Endothelial cell of umbilical vein (primary cell): ENCODE results near the gene MACROD2. TPM values are rescaled to one million over a fixed set of nuclear protein-coding genes. Genes with fewer than 3 reads are reported as not detected.

Experiments used
- BruUV-seq: library from RNA; stranded (reverse); fragments of 400-500 nt; replicated peaks from 2 replicates; lab custom pipeline; 2021; lab: Mats Ljungman, UMichigan
- CTCF ChIA-PET: fragments of 300-600, 350-600 bp; sonication (Branson Sonifier 250); formaldehyde crosslinking; loops from one replicate; lab custom pipeline; 2021; ENCODE audit warnings: antibody characterized with exemption, inconsistent platforms; lab: Charles Lee
- POLR2A ChIA-PET: fragments of 300-600, 350-600 bp; sonication (Branson Sonifier 250); formaldehyde crosslinking; loops from one replicate; lab custom pipeline; 2021; ENCODE audit warnings: antibody characterized with exemption, inconsistent platforms; lab: Charles Lee
- DNase-seq: peaks from one replicate; pipeline ENCODE4 v3.0.0-alpha.2; 2011; ENCODE audit warnings: low read depth, low spot score
- FAIRE-seq: peaks from 2 replicates; lab custom pipeline; 2011; peaks lifted over from hg19 to GRCh38; lab: Jason Lieb, UNC
- H2AFZ ChIP-seq: 2 replicates; pipeline ENCODE4 v1.6.0; 2012; ENCODE audit warnings: low read depth, low read length, control low read depth, inconsistent platforms
- H3K27ac ChIP-seq: 2 replicates; pipeline ENCODE4 v1.5.1; 2011; ENCODE audit warnings: low read depth, mild to moderate bottlenecking, control low read depth, low read length, moderate library complexity; ENCODE audit not compliant: insufficient read depth
- H3K27me3 ChIP-seq, 2 experiments: 2 replicates each; pipeline versions ENCODE4 v1.6.0 to v1.6.1; 2011; ENCODE audit warnings: low read length in 2 of 2, mixed read lengths in 1 of 2; ENCODE audit not compliant: control insufficient read depth in 2 of 2, insufficient read depth in 2 of 2
- H3K36me3 ChIP-seq, 2 experiments: 2 replicates in 1 of 2; 3 replicates in 1 of 2; pipeline ENCODE4 v1.5.1; 2011; ENCODE audit warnings: low read length in 2 of 2, mild to moderate bottlenecking in 1 of 2, moderate library complexity in 1 of 2; ENCODE audit not compliant: control insufficient read depth in 2 of 2, insufficient read depth in 2 of 2; ENCODE audit errors: extremely low read depth in 1 of 2
- H3K4me1 ChIP-seq: 3 replicates; pipeline ENCODE4 v1.5.1; 2011; ENCODE audit warnings: mild to moderate bottlenecking, low read length; ENCODE audit not compliant: control insufficient read depth, insufficient read depth; ENCODE audit errors: extremely low read depth
- H3K4me2 ChIP-seq: 2 replicates; pipeline ENCODE4 v1.6.1; 2011; ENCODE audit warnings: low read length, control low read depth, mixed read lengths; ENCODE audit not compliant: insufficient read depth
- H3K4me3 ChIP-seq, 3 experiments: fragments of 200-600 bp in 1 of 3; sonication (generic), shearing (Covaris generic) in 1 of 3; replicated peaks in 1 of 3; 2 replicates each; pipeline ENCODE4 v1.5.1; 2011 to 2016; ENCODE audit warnings: control low read depth in 3 of 3, low read length in 3 of 3, mild to moderate bottlenecking in 2 of 3, inconsistent platforms in 1 of 3, low read depth in 1 of 3, moderate library complexity in 1 of 3; ENCODE audit not compliant: insufficient read depth in 1 of 3
- H3K79me2 ChIP-seq: 2 replicates; pipeline ENCODE4 v1.6.0; 2012; ENCODE audit warnings: low read length, inconsistent platforms; ENCODE audit not compliant: control insufficient read depth, insufficient read depth
- H3K9ac ChIP-seq: replicated peaks from 2 replicates; pipeline ENCODE3; 2011; ENCODE audit warnings: low read length, control low read depth; ENCODE audit not compliant: insufficient read depth; ENCODE audit errors: extremely low read depth
- H3K9me1 ChIP-seq: replicated peaks from 3 replicates; pipeline ENCODE4 v1.6.0; 2011; ENCODE audit warnings: mild to moderate bottlenecking, low read length; ENCODE audit not compliant: control insufficient read depth, insufficient read depth; ENCODE audit errors: extremely low read depth
- H3K9me3 ChIP-seq: replicated peaks from 2 replicates; pipeline ENCODE4 v1.5.1; 2012; ENCODE audit warnings: low read length, inconsistent platforms; ENCODE audit not compliant: control insufficient read depth, insufficient read depth
- H4K20me1 ChIP-seq: replicated peaks from 2 replicates; pipeline ENCODE3; 2011; ENCODE audit warnings: mild to moderate bottlenecking, low read length; ENCODE audit not compliant: control insufficient read depth, insufficient read depth; ENCODE audit errors: extremely low read depth
- CTCF ChIP-seq, 2 donors: IDR thresholded peaks; 1 replicate in 1 of 2; 2 replicates in 1 of 2; pipeline ENCODE4 v1.5.1; 2011; ENCODE audit warnings: low read length in 2 of 2, mild to moderate bottlenecking in 2 of 2, moderate library complexity in 2 of 2, control low read depth in 1 of 2, inconsistent platforms in 1 of 2, low read depth in 1 of 2; ENCODE audit not compliant: insufficient read depth in 1 of 2; ENCODE audit errors: extremely low read depth in 1 of 2
- EZH2 ChIP-seq: IDR thresholded peaks from 2 replicates; pipeline ENCODE4 v1.6.1; 2012; ENCODE audit warnings: borderline replicate concordance, low read depth, mild to moderate bottlenecking, moderate library complexity, low read length, inconsistent platforms; ENCODE audit not compliant: severe bottlenecking
- FOS ChIP-seq: IDR thresholded peaks from 2 replicates; pipeline ENCODE4 v1.6.1; 2011; ENCODE audit warnings: mild to moderate bottlenecking, low read length, moderate library complexity, borderline replicate concordance; ENCODE audit not compliant: insufficient read depth
- GATA2 ChIP-seq: IDR thresholded peaks from 2 replicates; pipeline ENCODE4 v1.7.0; 2011; ENCODE audit warnings: low read depth, mild to moderate bottlenecking, moderate library complexity, mixed read lengths, low read length; ENCODE audit not compliant: insufficient read length, insufficient read depth
- JUN ChIP-seq: IDR thresholded peaks from 2 replicates; pipeline ENCODE4 v1.6.1; 2011; ENCODE audit warnings: borderline replicate concordance, low read depth; ENCODE audit not compliant: insufficient read length, insufficient read depth
- MYC ChIP-seq: IDR thresholded peaks from one replicate; pipeline ENCODE4 v1.6.1; 2011; ENCODE audit warnings: mild to moderate bottlenecking, low read depth, low read length
- POLR2A ChIP-seq: IDR thresholded peaks from 2 replicates; pipeline ENCODE4 v1.6.1; 2012; ENCODE audit warnings: low read depth, mild to moderate bottlenecking, control low read depth, low read length
- POLR2AphosphoS5 ChIP-seq: IDR thresholded peaks from 2 replicates; pipeline ENCODE4 v1.6.1; 2012; ENCODE audit warnings: low read depth, mild to moderate bottlenecking, control low read depth, low read length, moderate library complexity; ENCODE audit not compliant: insufficient read depth
- dilution Hi-C: fragments of 300-500 bp; cut with MboI; formaldehyde crosslinking; loops from one replicate; pipeline ENCODE4 v1.15.0; 2019; ENCODE audit warnings: low sequenced_read_pairs; ENCODE audit not compliant: extremely low pct_ligation_motif_present
- intact Hi-C: fragments of 100-400 bp; cut with micrococcal nuclease; formaldehyde crosslinking; loops from one replicate; pipeline ENCODE4 v1.10.0; 2022
- polyA plus RNA-seq, 4 experiments: library from polyadenylated mRNA; depleted of rRNA in 3 of 4; stranded (reverse) in 3 of 4; unstranded in 1 of 4; fragments of >200 nt; gene quantifications; 2 replicates each; pipeline versions ENCODE4 v1.2.1 to v1.2.3, GENCODE V29; 2011 to 2012; ENCODE audit warnings: missing spikeins in 1 of 4
- total RNA-seq: library from RNA; stranded (reverse); gene quantifications from 2 replicates; pipeline ENCODE4 v1.2.3, GENCODE V29; 2021
- TF ChIP-seq, protein P1 (sequence below): IDR thresholded peaks from 2 replicates; pipeline ENCODE4 v1.6.1; 2011; ENCODE audit not compliant: insufficient read depth, insufficient read length

Gene MACROD2
- total and polyA plus RNA-seq, 2 donors (not counting 3 experiments of a cell fraction or from before 2014, with no cell fraction given) = 0.11 to 0.73 TPM

DNA sequence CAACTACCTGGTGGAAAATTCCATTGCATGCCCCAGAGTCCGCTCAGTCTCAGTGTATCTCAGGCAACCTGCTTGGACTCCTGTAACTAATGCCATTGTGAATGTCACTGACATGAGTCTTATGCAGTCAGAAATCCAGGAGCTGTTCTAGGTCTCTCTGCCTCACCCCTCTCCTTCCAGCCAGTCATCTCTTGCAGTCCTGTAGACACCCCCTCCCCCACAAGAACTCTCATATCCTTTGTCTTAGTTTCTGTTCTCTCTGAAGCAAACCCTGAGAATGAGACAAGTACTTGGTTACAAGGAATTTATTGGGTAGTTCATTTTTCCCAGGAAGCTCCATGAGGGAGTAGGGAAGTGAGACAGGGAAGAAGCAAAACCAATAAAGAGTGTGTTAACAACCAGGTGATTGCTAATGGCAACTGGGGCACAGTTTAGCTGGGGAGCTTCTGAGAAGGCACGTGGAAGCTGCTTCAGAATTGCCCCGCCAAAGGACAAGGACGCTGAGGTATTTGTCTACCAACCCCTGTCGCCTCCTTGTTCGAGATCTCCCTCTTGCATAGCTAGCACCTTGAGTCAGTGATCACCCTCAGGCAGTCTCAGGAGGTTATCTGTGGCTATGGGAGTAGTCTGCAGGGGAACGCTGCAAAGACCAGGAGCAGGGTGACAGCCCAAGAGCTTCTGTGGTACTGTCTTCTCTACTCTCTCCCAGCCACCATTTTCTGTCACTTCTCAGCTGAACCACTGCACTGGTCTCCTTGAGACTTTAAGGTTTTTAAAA lies 1253.5 kb downstream of the MACROD2 start:
- FAIRE-seq (no peak), DNase-seq (no peak)
- H3K4me2 ChIP-seq = no peak overlapping the region
- no TSS peak for BruUV-seq
- no peaks in the 10 kb centered on the region for H3K4me1 ChIP-seq
- no peak overlapping the region for H3K9ac ChIP-seq
- H4K20me1 ChIP-seq = no peaks in the 10 kb centered on the region
- CTCF ChIA-PET = interaction anchor here (1.4 kb wide), 1 partner anchor 911 kb away, joined by 4 read pairs; the partner anchor contains the start of gene FLRT3
- intact Hi-C loops (no loop called here), dilution Hi-C loops (no loop called here)
- TF ChIP-seq FOS (no peak), GATA2 (no peak), EZH2 (no peak), POLR2A (no peak)
- H3K4me3 ChIP-seq = no peak overlapping the region
- H3K79me2 ChIP-seq = no peaks in the 10 kb centered on the region
- POLR2A ChIA-PET = no interaction called here
- H3K27me3 ChIP-seq = no peaks in the 10 kb centered on the region
- no peak overlapping the region for H2AFZ ChIP-seq
- H3K9me3 ChIP-seq = no peaks in the 10 kb centered on the region
- no peaks in the 10 kb centered on the region for H3K36me3 ChIP-seq
- no peaks in the 10 kb centered on the region for H3K9me1 ChIP-seq
- no peak overlapping the region for H3K27ac ChIP-seq

GRCh38 chr20:15251171-15251570 lies 1255.9 kb downstream of the MACROD2 start:
- no peaks in the 10 kb centered on the region for H3K4me1 ChIP-seq
- no peaks in the 10 kb centered on the region for H3K27me3 ChIP-seq
- TF ChIP-seq POLR2A (no peak), MYC (no peak), EZH2 (no peak), FOS (no peak), POLR2AphosphoS5 (no peak), GATA2 (no peak), JUN (no peak), CTCF (IDR thresholded peaks at IDR 0.05; ENCODE audit: extremely low read depth in 1 of 2, insufficient read depth in 1 of 2, low read depth in 1 of 2, low read length in 2 of 2) (no peak)
- TF ChIP-seq, protein P1, sequence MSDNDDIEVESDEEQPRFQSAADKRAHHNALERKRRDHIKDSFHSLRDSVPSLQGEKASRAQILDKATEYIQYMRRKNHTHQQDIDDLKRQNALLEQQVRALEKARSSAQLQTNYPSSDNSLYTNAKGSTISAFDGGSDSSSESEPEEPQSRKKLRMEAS = no peak
- H2AFZ ChIP-seq = no peak overlapping the region
- H3K9ac ChIP-seq = no peak overlapping the region
- no peaks in the 10 kb centered on the region for H3K9me1 ChIP-seq
- dilution Hi-C loops (no loop called here), intact Hi-C loops (no loop called here)
- H3K4me2 ChIP-seq = no peak overlapping the region
- DNase-seq (no peak), FAIRE-seq (no peak)
- no TSS peak for BruUV-seq
- H3K9me3 ChIP-seq = no peaks in the 10 kb centered on the region
- H3K36me3 ChIP-seq = no peaks in the 10 kb centered on the region
- H4K20me1 ChIP-seq = no peaks in the 10 kb centered on the region
- H3K4me3 ChIP-seq = no peak overlapping the region
- no peaks in the 10 kb centered on the region for H3K79me2 ChIP-seq
- CTCF ChIA-PET = interaction anchor here (1.5 kb wide), 1 partner anchor 14 kb away, joined by 4 read pairs; no protein-coding TSS in a partner anchor
- no peak overlapping the region for H3K27ac ChIP-seq
- POLR2A ChIA-PET = no interaction called here
